Stimulated activated CD8-positive, alpha-beta memory T cell treated with anti-CD3 and anti-CD28 coated beads, Interleukin-4, amount 100 ng/mL, for 1 hour (primary cell): Measurements from ENCODE around the gene SLX4.

Experiments used
- DNase-seq, 2 donors: peaks; one replicate each; pipeline ENCODE4 v3.0.0-alpha.2; 2020; ENCODE audit warnings: low read depth in 2 of 2, low spot score in 1 of 2

SLX4 gene

DNA sequence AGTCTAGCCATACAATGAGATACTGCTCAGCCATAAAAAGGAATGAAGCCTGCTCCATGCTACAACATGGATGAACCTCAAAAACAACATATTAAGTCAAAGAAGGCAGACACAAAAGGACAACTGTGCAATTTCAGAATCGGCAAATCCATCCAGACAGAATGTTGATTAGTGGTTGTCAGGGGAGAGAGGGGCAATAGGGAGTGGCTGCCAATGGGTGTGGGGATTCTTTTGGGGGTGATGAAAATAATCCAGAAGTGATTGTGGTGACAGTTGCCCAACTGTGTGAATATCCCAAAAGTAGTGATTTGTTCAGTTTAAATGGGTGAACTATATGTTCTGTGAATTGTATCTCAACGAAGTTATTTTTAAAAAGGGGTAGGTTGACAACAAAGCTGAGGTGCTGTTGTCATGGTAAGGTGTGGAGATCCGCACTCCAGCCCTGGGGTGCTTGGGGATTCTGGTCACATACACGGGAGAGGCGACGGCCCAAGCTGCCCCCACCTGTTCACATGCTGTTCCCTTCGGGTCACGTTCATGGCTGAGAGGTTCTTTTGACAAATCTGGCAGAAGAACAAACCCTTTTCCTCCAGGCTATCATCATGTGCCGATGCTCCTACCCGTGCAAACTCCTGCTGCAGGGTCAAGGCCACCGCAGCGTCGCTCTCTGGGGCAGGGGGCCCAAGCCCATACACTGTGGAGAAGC lies 9.6 kb downstream of the SLX4 start:
- no peak for DNase-seq

DNA sequence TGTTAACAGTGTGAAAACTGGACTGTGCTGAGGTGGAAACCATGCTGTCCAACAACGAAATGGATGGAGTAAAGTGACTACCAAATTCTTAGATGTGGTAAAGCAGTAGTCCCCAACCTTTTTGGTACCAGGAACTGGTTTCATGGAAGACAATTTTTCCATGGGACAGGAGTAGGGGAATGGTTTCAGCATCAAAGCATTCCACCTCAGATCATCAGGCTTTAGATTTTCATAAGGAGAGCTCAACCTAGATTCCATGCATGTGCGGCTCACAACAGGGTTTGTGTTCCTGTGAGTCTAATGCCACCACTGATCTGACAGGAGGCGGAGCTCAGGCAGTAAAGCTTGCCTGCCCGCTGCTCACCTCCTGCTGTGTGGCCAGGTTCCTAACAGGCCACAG lies 11.5 kb downstream of the SLX4 start:
- no peak for DNase-seq

DNA sequence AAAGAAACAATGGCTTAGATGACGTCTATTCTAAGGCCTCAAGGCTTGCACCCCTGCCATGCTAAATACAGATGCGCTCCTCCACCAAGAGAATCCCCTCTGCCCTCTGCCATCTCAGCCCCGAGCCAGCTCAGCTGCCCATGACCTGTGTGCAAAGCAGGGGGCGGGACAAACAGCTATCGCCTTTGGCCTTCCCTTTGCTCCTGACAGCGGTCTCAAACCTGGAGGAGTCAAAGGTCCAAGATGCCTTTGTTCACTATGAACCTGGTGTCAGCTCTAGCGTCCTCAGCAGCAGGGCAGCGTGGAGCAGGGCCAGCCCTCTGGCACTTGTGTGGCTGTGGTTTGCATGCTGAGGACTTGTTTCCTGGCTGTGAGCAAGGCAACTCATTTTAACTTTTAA lies 12.3 kb downstream of the SLX4 start:
- DNase-seq = no peak

DNA sequence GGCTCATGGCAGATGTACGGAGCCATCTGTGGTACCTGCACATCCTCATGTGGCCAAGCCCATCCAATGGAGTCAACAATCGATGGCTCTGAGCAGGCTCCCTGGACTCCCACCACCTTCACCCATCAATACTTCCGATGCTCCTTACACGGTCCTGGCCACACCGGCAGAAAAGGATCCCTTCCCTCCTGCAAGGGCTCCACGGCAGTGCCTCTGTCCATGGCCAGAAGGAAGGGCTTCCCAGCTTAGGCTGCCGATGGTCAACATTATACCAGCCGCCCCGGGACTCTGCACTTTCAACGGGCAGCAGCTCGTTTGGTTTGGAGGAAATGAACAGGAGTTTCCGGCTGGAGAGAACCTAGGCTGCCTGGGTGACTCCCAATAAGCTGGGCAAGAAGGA lies 13.2 kb downstream of the SLX4 start:
- no peak for DNase-seq

DNA sequence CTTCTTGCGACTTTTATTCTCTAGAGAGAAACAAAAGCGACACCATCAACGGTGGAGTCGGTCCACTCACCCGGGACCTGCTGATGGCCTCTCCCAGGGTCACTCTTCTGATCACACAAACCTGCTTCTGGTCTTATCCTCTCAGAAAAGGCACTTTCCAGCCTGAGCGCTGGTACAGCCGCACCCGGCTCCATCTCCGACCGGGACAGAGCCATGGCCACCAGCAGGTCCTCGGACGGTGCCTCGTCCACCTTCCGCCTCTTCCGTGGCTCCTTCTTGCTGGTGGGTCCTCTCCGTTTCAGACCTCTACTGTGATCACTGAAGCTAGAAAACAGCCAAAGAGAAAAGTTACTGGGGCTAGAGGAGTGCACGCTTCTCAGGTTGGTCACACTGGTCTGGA lies 13.7 kb downstream of the SLX4 start:
- no peak for DNase-seq

DNA sequence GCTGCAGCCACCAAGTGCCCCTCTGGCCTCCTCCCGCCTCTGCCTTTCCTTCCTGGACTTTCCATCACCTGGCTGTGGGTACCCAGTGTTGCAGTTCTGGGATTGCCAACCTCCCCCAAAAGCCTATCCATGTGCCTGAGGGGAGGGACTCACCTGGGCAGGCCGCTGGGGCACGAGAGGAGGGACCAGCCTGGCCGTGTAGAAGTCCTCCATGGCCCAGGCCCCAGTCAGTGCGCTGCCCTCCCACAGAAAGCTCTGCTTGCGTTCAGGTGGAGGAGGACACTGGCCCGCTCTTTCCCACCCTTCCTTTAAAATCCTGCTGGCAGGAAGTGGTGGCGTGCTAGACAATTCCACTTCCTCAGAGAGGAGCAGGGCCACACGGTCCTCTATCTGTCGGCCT lies 14.2 kb downstream of the SLX4 start:
- DNase-seq = no peak

DNA sequence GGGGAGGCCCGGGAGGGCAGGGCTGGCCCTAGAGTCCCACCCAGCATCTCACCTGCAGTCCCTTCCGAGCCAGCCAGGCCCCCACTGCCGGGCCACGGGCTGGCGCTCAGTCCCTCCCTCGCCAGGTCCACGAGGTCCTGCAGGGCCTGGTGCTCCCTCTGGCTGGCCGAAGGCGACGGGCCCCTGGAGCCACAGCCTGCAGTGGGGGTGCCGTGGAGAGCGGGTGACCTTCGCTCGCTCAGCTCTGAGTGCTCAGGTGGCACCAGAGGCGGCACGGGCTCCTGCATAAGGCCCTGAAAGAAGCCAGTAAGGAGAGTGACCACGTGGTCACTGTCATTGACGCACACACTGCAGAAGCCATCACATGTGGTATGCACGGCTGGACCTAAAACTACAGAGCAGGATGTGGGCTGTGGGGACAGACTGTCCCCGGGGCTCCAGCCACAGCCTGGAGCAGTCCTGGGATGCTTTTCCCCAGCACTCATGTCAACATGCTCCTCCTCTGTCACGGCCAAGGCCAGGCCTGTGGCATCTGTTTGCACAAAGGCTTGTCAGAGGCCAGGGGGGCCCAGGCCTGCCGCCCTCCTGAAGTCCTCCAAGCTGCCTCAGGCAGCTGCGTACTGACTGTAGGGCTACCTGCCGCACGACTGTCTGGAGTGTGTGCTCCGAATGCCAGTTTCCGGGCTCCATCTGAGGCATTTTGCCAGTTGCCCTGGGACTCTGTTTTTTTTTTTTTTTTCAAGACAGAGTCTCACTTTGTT lies 15.1 kb downstream of the SLX4 start:
- no peak for DNase-seq

DNA sequence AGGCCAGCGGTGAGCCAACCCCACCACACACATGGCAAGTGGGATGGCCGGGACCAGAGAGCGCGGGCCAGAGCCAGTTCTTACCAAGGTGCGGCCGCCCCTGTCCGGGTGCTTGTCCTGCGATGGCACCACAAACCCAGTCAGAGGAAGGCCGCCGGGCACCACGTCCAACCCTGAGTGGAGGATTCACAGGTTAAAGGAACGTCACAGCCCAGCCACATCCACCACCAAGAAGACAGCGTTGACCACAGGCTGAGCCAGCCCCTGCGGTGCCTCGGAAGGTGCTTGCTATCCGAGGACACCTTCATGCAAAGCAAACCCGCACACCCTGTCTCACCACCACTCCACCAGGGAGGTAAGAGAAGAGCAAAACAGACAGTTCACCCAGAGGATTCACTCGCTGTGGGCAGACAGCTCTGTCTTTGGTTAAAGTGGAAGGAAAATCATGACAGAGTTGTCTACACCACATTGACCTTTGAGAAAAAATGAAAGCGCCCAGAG lies 15.8 kb downstream of the SLX4 start:
- no peak for DNase-seq

DNA sequence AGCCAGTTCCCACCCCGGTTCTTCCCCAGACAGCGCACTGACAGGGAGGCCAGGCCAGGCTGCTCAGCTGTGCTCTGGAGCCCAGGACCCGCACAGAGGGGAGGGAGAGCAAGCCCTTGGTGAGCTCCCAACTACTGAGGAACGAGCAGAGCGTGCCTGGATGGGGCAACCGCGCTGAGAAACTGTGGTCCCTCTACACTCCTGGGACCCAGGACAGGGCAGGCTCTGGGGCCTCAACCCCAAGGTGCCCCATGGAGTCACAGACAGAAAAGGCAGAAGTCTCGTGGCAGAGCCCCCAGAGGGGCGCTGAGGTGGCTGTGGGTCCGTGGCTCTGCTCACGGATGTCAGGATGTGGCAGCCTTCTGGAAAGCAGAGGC lies 16.3 kb downstream of the SLX4 start:
- no peak for DNase-seq

DNA sequence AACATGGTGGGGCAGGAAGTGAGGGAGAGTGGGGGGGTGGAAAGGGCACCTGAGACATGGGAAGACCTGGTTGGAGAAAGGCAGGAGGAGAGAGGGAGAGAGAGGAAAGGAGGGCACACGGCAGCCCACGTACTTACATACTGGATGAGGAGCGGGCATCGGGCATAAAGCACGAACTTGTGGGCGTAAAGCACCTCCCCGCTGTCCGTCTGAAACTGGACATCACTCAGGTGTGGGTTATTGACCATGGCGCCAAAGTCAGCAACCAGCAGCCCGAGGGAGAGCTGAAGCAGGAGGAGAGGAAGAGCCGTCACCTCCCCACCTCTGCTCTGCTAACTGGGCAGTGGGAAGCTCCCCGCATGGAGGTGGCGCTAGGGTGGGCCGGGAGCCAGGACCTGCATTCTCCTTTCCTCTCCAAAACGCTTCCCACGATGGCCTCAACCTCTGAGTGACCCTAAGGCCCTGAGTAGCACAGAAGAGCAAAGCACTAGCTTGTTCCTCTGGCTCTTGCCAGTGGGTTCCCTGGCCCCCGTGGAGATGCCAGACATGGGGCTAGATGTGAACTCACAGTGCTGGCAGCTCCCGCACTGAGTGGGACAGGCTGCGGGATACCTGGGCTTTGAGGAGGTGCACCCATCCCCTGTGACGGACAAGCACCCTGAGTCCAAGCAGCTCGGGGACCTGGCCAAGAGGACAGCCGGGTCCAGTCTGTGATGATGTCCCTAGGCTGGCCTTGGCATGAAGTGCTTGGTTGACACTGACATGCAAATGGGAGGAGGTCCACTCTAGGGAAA lies 16.9 kb downstream of the SLX4 start:
- DNase-seq = no peak

DNA sequence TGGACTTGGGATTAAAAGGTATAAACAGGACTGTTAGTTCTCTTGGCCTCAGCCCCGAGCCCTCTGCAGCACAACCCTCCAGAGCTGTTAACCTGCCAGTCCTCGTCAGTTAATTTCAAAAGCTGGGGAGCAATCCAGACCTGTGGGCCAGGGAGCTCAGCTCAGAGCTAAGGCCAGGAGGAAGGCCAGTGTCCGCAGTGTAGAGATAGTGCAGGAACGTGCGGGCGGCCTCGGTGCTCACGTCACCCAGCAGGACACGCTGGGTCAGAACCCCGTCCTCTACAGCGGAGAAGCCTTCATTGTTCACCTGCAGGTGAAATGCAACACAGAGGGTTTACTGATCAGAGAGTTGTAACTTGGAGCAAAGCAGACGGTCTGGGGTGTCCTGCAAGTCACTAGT lies 18.8 kb downstream of the SLX4 start:
- no peak for DNase-seq

DNA sequence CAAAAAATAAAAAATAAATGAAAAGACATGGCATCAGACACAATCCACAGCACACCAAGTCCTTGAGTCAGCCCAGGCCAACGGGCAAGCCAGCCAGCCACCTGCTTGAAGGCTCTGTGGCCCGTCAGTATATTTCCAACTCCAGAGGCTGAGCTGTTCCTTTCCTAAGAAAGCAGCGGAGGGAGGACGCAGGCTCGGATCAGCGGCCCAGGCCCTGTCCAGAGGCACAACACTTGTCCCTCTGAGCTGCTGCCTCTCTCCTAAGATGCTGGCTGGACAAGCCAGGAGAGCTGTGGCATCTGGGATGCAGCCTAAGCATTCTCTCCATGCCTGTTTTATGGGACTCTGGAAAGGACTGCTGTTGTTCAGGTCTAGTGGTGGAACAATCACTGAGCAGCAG lies 19.4 kb downstream of the SLX4 start:
- DNase-seq = no peak

DNA sequence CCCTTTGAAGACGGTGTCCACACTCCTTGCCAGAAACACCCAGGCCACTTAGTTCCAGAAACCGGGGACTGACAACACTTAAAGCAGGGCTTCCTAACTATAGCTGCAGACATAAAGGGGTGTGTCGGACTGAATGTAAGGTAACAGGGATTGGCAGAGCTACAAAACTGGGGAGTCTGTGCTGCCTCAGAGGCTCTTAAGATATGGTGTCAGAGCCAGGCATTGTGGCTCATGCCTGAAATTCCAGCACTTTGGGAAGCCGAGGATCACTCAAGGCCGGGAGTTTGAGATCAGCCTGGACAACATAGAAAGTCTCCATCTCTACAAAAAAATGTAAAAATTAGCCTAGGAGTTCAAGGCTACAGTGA lies 20.0 kb downstream of the SLX4 start:
- DNase-seq = no peak

DNA sequence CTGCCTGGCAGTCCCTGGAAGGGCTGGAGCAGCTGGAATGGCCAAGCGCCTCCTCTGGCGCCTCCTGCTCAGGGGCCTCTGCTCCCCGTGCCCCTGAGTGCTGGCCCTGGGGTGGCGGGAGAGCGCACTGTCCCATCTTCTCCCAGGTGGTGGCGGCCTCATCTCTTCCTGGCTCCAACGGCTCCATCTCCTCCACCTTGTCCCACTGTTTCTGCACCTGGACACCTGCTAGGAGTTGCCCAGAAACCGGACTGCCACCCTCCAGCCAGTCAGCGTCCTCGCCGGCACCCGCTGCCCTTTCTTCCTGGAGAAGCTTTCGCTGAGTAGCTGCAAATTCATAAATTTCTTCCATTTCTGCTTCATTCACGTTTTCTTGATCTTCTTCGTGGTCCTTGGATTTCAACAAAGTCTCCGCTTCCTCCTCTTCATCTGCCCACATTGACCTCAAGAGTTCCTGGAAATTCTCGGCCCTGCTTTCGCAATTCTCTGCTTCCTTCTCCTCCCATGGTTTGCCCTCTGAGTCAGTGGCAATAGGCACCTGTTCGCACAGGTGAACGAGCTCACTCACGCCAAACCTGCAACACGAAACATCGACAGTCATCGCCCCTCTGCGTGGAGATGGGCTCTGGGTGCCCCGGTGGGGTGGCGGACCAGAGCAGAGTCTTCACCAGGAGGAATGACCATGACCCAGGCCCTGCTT lies 20.5 kb downstream of the SLX4 start:
- no peak for DNase-seq

DNA sequence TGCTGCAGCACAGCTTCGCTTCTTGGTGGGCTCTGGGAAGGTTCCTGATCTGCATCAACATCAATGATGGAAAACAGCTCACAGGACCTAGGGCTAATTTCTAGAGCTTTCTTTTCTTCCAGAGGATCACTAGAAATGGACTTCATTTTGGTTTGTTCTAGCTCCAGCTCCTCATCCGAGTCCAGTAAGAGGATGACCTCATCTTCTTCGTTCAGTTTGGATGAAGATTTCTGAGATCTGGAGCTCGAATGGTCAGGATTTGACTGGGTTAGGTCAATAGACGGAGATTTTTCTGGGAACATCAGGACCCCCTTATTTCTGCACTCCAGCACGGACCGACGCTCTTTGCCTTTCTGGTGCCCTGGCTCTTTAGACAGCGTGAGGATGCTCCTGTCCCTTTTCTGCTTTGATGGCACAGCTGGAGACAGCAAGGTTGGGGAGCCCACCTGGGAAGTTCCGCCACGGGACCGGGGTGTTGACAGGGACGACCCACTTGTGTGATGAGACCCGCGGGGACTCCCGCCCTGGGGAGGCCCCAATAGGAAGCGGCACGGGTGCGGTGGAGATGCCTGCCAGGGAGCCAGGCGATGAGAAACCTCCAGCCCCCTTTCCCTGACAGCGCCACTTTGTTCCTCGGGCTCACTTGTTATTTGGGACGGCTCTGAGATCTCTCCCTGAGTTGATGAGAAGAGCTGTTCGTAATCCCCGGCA lies 21.3 kb downstream of the SLX4 start:
- DNase-seq = no peak

DNA sequence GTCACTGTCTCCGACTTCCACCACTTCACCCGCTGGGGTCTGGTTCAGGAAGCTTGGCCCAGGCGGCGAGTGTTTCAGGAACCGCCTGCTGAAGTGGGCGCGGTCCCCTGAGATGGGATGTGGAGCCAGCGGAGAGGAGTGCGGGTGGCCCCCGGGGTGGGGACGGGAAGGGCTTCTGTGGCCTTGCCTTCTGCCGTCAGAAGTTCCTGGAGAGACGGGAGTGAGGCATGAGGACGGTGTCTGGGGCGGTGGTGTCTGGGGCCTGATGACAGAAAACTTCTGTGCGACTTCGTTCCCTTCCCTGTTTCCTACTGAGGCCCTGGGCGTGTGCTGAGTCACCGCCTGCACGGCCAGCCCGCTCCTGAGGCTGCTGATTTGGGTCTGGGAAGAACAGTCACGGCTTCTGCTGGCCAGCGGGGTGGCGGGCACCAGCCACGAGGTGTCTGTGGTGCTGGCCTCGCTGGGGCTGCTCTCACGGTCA lies 21.9 kb downstream of the SLX4 start:
- no peak for DNase-seq

DNA sequence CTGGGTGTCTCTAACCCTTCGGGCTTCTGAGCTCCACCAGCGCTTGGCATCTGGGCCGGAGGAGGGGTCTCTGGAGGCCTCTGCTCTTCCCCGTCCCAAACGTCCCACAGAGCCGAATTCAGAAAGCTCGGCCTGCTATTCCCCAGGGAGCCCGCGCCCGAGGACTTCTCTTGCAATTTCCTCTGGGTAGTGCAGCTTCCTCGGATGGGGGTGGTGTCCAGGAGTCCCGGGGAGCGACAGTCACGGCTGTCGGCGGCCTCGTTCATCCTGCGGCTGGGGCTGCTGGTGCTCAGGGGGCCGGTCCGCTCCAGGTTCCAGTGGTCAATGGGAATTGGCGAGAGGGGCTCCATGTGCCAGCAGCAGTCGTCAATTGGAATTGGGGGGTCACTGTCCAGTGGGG lies 22.4 kb downstream of the SLX4 start:
- DNase-seq = no peak

DNA sequence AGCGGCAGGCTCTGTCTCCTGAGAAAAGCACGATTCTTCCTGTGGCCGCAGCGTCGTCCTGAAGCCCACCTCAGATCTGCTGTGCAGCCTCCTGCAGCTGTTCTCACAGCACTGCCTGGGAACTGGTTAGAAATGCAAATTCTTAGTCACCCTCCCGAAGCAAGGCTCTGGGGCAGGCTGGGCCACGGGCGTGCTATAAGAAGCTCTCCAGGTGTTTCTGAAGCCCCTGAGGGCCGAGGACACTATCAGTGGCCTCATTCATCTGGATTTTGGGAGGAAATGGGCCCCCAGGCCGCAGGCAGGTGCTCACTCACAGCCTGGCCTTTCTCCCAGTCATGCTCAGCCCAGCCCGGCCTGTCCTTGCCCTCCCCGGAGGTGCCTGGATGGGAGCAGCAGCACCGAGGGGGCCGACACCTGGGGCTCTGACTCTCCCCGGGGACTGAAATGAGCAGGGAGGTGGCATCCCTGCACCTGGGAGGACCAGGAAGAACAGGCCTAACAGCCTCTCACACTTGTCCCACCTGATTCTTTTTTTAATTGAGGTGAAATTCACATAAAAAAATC lies 23.8 kb downstream of the SLX4 start:
- no peak for DNase-seq

DNA sequence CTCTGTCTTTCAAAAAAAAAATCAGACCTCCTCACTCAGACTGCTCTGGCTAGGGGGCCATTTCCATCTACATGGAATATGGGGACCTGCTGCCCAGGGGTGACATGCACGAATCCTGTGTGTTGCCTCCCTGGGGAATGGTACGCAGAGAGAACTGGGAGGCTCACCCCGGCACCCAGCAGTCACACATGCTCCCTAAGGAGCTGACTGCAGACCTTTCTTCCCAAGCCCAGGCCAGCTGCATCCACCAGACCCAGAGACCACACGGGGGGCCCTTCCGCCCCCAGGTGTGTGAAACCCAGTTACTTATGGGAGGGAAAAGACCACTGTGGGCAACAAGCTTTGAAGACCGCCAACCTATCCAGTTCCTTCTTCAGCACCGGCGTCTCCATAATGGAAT lies 27.0 kb downstream of the SLX4 start:
- no peak for DNase-seq

DNA sequence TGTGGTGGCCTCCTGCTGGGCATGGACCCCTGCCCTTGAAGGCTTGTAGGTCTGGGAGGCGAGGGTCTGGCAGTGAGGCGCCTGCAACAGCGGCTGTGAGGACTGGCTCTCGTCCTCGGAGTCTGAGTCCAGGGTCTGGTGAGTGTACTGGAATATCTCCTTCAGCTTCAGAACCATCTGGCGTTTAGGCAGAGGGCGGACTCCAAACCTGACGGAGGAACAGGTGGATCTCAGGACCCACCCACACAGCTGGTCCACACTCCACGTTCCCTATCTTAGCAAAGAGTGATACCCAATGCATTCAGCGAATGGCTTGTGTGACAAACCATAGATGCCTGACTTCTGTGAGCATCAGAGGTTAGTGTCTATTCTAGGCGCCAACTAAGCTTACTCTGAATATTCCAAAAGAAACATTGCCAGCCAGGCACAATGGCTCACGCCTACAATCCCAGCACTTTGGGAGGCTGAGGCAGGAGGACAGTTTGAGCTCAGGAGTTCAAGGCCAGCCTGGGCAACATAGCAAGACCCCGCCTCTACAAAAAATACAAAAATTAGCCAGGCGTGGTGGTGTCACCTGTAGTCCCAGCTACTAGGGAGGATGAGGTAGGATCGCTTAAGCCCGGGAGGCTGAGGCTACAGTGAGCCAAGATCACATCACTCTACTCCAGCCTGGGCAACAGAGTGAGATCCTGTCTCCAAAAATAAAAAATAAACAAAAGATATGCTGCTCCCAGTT lies 27.9 kb downstream of the SLX4 start:
- no peak for DNase-seq
